ENCODE data around the gene DCLK1.
A peak's percentile ranks its signal among the peaks of the same experiment; 100 is the strongest.

Gene DCLK1

GRCh38 chr13:35729926-35730627, 401.1 kb downstream of the DCLK1 start:
- no peak for DNase-seq

GRCh38 chr13:35727881-35728280, 403.3 kb downstream of the DCLK1 start:
- DNase-seq: no peak

GRCh38 chr13:35724446-35724845, 406.7 kb downstream of the DCLK1 start:
- no peak for DNase-seq

- no peak for DNase-seq
Measured at GRCh38 chr13:35723821-35724220, 407.4 kb downstream of the DCLK1 start.

- no peak for DNase-seq
Measured at GRCh38 chr13:35723053-35723461, 408.1 kb downstream of the DCLK1 start.

- DNase-seq: no peak
Measured at GRCh38 chr13:35722458-35723052, 408.6 kb downstream of the DCLK1 start.

- DNase-seq: peak; percentile 27 to 52
Measured at GRCh38 chr13:35720690-35721554, 410.3 kb downstream of the DCLK1 start.

- DNase-seq: no peak
Measured at GRCh38 chr13:35720290-35720689, 410.9 kb downstream of the DCLK1 start.
